GM12864 (cell line): ENCODE results near the gene OR52N2.

Source experiments
- DNase-seq: peaks from one replicate; pipeline ENCODE4 v3.0.0-alpha.2; 2011; ENCODE audit warnings: low read depth
- H3K4me3 ChIP-seq: 2 replicates; pipeline ENCODE4 v1.5.1; 2011; ENCODE audit warnings: mild to moderate bottlenecking, low read depth, low read length, control low read depth
- TF ChIP-seq, protein P1 (sequence below): IDR thresholded peaks from 2 replicates; pipeline ENCODE4 v1.5.1; 2011; ENCODE audit warnings: low read depth, mild to moderate bottlenecking, moderate library complexity, low read length, control low read depth, inconsistent platforms; ENCODE audit errors: missing control alignments

Gene OR52N2

DNA sequence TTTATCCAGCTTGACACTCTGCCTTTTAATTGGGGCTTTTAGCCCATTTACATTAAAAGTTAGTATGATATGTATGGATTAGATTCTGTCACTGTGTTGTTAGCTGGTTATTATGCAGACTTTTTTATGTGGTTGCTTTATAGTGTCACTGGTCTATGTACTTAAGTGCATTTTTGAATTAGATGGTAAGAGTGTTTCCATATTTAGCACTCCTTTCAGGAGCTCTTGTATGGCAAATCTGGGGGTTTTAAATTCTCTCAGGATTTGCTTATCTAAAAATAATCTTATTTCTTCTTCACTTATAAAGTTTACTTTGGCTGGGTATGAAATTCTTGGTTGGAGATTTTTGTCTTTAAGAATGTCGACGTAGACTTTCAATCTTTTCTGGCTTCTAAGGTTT, 29.0 kb downstream of the OR52N2 start:
- DNase-seq = no peak
- TF ChIP-seq, protein P1, sequence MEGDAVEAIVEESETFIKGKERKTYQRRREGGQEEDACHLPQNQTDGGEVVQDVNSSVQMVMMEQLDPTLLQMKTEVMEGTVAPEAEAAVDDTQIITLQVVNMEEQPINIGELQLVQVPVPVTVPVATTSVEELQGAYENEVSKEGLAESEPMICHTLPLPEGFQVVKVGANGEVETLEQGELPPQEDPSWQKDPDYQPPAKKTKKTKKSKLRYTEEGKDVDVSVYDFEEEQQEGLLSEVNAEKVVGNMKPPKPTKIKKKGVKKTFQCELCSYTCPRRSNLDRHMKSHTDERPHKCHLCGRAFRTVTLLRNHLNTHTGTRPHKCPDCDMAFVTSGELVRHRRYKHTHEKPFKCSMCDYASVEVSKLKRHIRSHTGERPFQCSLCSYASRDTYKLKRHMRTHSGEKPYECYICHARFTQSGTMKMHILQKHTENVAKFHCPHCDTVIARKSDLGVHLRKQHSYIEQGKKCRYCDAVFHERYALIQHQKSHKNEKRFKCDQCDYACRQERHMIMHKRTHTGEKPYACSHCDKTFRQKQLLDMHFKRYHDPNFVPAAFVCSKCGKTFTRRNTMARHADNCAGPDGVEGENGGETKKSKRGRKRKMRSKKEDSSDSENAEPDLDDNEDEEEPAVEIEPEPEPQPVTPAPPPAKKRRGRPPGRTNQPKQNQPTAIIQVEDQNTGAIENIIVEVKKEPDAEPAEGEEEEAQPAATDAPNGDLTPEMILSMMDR = no peak
- H3K4me3 ChIP-seq = no peak overlapping the region

DNA sequence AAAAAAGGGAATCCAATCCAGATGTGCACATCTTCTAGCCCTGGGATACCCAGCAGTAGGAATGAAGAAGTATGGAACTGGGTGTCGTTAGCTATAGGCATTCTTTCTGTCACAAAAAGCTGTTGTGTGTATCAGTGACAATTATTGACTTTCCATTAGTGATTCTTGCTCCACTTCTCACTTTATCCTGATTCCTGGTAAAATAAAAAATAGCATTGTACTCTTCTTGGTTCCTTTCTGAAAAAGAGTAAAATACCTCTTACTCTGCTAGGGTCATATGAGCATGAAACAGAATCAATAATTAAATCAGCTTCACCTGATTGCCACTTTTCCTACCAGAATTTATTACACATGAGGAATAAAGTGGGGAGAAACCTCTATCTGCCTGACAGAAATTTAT, 33.1 kb downstream of the OR52N2 start, which contains the start of gene OR52E6:
Gene OR52E6 (minus strand): TSS at position 101 of the 400 bp plus-strand sequence. CDS start 0 bp downstream, at position 101.
- no peak within 1 kb of the TSS for H3K4me3 ChIP-seq
- TF ChIP-seq, protein P1 = no peak
- DNase-seq = no peak

- TF ChIP-seq, protein P1 = no peak
- DNase-seq = no peak
- no peak overlapping the region for H3K4me3 ChIP-seq
These were observed 38.0 kb downstream of the OR52N2 start for GRCh38 chr11:5846701-5847100.

- TF ChIP-seq, protein P1 = no peak
- no peak for DNase-seq
- no peak overlapping the region for H3K4me3 ChIP-seq
These were observed 39.0 kb downstream of the OR52N2 start for GRCh38 chr11:5847711-5848110.

- TF ChIP-seq, protein P1 = no peak
- no peak overlapping the region for H3K4me3 ChIP-seq
- no peak for DNase-seq
These were observed 42.3 kb downstream of the OR52N2 start for GRCh38 chr11:5851002-5851401.

DNA sequence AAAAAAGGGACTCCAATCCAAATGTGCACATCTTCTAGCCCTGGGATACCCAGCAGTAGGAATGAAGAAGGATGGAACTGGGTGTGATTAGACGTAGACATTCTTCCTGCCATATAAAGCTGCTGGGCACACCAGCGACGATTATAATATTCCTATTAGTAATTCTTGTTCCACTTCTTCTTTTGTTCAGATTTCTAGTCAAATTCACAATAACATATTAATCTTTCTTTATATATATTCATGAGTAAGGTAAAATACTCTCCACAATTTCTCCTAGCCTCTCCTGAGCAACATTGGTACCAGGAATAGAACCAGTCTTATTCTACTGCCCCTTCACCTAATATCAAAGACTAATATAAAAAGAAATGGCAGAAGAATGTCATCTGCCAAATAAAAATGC, 48.9 kb downstream of the OR52N2 start, which contains the start of gene OR52E8:
Gene OR52E8 (minus strand): TSS at position 101 of the 400 bp plus-strand sequence. CDS start 0 bp downstream, at position 101.
- TF ChIP-seq, protein P1 = no peak
- H3K4me3 ChIP-seq = no peak within 1 kb of the TSS
- DNase-seq = no peak

- TF ChIP-seq, protein P1 = no peak
- no peak overlapping the region for H3K4me3 ChIP-seq
- no peak for DNase-seq
These were observed 57.1 kb downstream of the OR52N2 start for GRCh38 chr11:5865826-5866225.
